NCI-H2227 (cell line): Measurements from ENCODE around the gene GPN1.
"Not testable (repeated sequence)": the region's sequence is repeated elsewhere in the genome, so short reads cannot be mapped to it uniquely, and the experiment has no call there.

ENCODE experiments used
- DNase-seq: peaks from one replicate; lab custom pipeline; 2025; ENCODE audit not compliant: unreplicated experiment; lab: John Stamatoyannopoulos, UW

Gene GPN1

DNA sequence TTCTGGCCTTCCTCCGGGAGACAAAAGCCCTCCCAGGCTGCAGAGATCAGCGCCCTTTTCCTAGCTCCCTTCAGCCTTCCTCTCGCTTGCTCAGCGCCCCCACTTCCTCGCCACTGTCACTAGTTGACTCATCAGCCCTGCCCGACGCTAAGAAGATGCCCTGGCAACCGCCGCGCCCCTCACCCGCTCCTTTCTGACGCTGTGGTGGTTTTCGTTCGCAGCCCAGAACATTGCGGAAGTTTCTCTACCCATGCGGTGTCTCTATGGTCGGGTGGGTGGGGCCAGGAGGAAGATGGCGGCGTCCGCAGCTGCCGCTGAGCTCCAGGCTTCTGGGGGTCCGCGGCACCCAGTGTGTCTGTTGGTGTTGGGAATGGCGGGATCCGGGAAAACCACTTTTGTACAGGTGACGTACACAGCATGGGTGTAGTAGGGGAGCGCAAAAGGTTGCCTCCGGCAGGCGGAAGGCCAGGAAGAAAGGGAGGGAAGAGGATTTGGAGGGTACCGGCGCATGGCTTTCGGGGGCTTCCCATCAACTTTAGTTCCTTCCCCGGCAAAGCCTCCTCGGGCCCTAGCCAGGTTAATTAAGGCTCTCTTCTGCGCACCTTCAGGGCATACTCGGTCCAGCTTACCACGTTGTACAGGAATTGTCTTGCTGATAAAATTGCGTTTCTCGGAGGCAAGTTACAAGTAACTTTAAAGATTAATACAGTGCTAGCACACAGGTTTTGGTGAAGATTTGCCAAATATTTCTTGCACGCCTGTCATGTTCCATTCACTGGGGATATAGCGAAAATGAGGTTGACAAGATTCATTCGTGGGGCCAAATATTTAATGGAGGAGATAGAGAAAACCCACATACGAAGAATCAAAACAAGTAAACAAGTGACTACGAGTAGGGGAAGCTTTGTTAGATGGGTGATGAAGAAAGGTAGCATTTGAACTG lies at the start of gene GPN1, which contains the start of gene CCDC121:
TSS of gene GPN1 (plus strand) at position 284 of the 943 bp plus-strand sequence. CDS start at position 293, 9 bp downstream.
TSS of gene CCDC121 (minus strand) at position 246 of the 943 bp plus-strand sequence. CDS start 1,213 bp downstream, outside the sequence.
- DNase-seq: peak; percentile 91

DNA sequence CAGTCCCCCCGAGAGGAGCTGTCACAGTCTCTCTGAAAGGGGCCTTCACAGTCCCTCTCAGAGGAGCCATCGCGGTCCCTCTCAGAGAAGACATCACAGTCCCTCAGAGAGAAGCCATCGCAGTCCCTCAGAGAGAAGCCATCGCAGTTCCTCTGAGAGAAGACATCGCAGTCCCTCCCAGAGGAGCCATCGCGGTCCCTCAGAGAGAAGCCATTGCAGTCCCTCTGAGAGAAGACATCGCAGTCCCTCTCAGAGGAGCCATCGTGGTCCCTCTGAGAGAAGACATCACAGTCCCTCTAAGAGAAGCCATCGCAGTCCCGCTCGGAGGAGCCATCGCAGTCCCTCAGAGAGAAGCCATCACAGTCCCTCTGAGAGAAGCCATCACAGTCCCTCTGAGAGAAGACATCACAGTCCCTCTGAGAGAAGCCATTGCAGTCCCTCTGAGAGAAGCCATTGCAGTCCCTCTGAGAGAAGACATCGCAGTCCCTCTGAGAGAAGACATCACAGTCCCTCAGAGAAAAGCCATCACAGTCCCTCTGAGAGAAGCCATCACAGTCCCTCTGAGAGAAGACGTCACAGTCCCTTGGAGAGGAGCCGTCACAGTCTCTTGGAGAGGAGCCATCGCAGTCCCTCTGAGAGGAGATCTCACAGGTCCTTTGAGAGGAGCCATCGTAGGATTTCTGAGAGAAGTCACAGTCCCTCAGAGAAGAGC lies 47.3 kb upstream of the GPN1 start:
- no peak for DNase-seq

DNA sequence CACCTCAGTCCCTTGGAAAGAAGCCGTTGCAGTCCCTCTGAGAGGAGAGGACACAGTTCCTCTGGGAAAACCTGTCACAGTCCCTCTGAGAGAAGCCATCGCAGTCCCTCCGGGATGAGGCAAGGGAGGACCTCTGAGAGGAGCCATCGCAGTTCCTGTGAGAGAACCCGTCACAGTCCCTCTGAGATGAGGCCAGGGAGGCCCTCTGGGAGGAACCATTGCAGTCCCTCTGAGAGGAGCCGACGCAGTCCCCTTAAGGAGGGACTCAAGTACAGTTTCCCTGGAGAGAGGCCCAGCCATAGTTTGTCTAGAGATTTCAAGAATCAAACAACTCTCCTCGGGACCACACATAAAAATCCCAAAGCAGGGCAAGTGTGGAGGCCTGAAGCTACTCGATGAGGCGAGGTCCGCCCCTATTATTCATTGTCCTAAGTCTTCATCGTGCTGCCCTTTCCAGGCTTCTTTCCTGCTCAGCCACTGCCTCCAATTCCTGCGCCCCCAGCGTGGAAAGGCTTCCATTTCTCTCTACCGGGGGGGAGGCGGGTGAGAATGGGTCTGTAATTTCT lies 46.6 kb upstream of the GPN1 start:
- no peak for DNase-seq

DNA sequence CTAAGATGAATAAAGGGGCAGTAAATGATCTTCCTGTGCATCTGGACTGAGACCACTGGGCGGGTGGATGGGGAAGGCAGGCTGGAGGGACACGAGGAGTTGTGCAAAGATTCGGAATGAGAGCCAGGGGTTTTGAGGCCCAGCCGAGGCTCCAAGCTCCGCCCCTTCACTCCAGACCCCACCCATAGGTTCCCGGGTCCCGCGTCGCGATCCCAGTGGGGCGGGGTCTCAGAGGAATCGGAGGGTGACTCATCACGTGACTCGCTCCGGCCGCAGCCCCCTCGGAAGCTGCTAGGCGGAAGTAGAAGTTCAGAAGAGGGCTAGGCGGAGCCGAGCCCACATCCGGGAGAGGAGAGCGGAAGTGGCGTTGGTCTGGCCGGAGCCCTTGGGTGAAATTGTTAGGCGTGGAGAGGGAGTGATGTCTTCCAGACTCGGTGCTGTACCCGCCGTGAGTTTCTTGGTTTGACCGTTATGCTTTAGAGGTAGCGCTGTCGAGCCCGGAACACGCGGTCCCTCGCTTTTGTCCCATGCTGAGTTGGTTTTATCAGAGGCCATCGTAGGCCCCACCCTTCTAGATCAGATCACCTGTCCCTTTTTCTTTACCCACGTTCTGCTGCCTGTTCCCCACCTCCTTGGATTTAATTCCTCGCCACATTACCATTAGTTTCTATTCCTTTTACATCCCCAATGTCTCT lies 46.0 kb upstream of the GPN1 start, which contains the start of gene ZNF512:
TSS of gene ZNF512 (plus strand) at position 348 of the 695 bp plus-strand sequence. CDS start at position 419, 71 bp downstream.
- peak; percentile 99 for DNase-seq

DNA sequence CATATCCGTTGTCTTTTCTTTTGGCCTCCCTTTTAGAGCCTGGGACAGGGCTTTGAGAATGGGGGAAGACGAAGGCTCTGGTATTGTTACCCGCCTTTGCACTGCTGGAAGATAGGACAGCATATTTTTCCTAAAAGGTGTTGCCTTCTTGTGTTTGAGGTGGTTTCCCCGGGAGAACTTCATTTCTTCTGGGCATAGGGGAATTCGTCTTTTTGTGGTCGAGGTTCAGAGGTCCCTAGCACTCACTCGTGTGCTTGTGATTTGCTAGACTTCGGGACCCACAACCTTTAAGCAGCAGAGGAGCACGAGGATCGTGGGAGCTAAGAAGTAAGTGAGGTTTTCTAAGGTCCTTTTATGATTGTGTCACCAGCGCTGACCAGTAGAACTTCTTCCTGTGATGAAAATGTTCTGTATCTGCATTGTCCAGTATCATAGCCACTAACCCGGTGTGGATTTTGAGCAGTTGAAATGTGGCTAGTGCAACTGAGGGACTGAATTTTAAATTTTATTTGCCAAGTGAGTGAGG lies 45.4 kb upstream of the GPN1 start:
- DNase-seq: no peak

DNA sequence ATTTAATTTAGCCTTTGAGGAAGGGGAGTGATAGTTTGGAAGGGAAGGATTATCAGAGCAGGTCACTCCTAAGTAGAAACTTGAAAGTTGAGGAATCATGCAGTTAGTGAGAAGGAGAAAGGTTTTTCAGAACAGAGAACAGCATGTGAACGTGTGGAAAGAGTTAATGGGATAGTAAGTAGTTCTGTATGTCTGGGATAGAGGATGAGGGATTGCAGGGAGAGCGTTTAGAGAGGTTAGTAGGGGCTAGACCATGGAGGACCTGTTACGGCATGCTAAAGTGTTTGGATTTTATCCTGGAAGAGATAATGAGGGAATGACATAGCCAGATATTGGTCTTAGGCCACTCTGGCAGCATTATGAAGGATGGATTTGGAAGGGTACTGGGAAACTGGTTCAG lies 44.3 kb upstream of the GPN1 start:
- no peak for DNase-seq

DNA sequence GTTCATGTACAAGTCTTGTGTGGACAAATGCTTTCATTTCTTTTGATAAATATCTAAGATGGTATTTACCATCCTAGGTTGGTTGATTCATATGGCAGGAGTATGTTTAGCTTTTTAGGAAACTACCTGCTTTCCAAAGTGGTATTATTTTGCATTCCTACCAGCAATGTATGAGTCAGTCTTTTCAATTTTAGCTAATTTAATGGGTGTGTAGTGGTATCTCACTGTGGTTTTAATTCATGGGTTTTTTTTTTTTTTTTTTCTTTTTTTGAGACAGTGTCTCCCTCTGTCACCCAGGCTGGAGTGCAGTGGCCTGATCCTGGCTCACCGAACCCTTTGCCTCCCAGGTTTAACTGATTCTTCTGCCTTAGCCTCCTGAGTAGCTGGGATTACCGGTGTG lies 41.8 kb upstream of the GPN1 start:
- DNase-seq: no peak

DNA sequence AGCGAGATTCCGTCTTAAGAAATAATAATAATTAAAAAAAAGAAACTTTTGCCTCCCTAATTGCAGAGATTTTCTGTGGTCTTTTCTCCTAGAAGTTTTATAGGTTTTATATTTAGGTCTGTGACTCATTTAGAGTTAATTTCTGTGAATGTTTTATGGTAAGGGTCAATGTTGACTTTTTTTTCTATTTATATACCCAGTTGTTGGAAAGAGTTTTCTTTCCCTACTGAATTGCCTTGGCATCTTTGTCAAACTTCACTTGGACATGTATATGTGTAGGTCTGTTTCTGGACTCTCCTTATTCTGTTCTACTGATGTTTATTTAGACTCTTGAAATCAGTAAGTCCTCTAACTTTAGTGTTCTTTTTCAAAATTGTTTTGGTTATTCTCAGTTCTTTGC lies 40.5 kb upstream of the GPN1 start:
- DNase-seq: no peak

DNA sequence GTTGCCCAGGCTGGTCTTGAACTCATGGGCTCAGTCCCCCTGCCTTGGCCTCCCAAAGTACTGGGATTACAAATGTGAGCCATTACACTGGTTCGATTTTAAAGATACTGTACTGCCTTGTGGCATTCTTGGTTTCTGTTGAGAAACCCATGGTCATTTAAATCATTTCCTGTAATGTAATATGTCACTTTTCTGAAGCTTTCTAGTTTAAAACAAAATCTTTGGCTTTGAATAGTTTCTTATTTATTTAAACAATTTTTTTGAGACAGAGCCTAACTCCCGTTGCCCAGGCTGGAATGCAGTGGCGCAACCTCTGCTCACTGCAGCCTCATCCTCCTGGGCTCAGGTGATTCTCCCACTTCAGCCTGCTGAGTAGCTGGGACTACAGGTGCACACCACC lies 37.1 kb upstream of the GPN1 start:
- no peak for DNase-seq

DNA sequence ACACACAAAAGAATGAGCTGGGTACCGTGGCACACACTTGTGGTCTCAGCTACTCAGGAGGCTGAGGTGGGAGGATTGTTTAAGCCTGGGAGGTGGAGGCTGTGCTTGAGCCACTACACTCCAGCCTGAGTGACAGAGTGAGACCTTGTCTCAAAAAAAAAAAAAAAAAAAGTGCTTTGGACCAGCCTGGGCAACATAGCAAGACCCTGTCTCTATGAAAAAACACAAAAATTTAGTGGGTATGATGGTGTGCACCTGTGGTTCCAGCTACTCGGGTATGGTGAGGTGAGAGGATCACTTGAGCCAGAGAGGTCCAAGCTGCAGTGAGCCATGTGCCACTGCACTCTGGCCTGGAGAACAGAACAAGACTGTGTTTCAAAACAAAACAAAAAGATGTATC lies 35.6 kb upstream of the GPN1 start:
- no peak for DNase-seq

DNA sequence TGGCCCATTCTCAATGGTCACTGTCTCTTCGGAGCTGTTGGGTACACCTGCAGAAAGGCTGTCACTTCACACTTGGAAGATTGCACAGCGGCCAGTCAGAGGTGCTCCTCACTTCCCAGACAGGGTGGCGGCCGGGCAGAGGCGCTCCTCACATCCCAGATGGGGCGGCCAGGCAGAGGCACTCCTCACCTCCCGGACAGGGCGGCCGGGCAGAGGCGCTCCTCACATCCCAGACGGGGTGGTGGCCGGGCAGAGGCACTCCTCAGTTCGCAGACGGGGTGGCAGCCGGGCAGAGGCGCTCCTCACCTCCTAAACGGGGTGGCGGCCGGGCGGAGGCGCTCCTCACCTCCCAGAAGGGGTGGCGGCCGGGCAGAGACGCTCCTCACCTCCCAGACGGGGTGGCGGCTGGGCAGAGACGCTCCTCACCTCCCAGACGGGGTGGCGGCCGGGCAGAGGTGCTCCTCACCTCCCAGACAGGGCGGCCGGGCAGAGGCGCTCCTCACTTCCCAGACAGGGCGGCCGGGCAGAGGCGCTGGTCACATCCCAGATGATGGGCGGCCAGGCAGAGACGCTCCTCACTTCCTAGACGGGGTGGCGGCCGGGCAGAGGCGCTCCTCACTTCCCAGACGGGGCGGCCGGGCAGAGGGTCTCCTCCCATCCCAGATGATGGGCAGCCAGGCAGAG lies 34.7 kb upstream of the GPN1 start:
- not testable (repeated sequence) for DNase-seq

DNA sequence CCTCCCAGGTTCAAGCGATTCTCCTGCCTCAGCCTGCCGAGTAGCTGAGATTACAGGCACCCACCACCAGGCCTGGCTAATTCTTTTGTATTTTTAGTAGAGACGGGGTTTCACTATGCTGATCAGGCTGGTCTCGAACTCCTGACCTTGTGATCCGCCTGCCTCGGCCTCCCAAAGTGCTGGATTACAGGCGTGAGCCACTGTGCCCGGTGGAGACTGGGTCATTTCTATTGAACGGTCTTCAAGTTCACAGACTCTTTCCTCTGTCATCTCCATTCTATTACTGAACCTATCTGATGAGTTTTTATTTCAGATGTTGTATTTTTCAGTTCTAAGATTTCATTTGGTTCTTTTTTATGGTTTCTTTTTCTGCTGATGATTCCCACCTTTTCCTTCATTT lies 33.4 kb upstream of the GPN1 start:
- not testable (repeated sequence) for DNase-seq

DNA sequence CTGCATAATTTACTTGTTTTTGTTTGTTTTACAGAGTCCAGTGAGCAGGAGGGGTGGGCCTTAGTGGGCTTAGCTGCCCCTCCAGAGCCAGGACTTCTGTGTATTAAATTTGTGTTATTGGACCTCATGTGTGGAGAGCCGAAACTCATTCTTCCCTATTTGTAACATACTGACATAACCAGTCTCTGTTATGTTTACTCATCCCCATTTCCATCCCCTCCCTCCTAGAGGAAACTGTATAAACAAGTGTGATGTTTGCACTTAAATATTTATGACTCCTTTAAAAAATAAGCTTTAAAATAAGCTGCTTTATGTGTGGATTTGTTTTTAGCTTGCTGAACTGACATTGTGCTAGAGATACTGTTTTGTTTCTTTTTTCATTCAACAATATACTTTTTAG lies 32.2 kb upstream of the GPN1 start:
- DNase-seq: no peak

DNA sequence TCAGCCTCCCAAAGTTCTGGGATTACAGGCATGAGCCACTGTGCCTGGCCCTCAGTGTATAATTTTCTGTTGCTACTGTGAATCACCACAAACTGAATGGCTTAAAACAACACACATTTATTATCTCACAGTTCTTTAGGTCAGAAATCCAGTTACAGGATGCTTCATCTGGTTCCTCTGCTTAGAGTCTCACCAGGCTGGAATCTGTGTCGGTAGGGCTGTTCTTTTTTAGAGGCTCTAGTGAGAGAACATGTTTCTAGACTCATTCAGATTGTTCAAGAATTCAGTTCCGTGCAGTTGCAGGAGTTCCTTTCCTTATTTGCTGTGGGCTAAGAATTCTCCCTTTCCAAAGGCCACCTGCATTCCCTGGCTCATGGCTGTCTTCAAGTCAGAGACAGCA lies 22.2 kb upstream of the GPN1 start:
- no peak for DNase-seq

DNA sequence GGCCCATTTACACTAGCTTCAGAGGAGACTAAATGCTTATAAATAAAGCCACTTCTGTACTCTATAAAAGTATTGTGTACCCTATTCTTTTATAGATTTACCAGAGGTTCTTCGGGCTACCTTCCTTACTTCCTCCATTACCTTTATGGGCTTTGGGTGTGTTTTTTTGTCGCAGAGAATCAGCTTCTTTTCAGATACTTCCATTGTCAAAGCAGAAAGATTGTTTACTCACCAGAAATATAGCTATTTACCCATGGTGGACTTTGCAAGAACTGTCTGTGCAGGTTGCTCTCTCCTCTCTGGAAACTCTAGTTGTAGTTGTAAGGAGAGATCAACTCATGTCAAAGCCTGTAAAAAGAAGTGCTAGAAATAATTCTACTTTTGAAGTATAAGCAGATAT lies 14.9 kb upstream of the GPN1 start:
- DNase-seq: no peak

DNA sequence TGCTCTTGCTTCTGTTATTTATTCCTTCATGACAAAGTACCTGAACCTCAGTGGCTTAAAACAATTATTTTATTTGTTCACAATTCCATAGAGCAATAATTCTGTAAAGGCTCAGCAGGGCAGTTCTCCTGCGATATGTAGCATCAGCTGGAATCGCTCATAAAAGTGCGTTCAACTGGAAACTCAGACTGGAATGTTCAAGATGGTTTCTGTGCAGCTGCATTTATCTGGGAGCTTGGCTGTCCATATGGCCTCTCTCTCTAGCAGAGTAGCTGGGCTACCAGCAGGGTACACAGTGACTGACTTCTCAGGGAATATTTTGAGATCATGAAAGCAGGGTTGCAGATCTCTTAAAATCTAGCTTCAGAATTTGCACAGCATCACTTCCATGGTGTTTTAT lies 13.5 kb upstream of the GPN1 start:
- DNase-seq: no peak

DNA sequence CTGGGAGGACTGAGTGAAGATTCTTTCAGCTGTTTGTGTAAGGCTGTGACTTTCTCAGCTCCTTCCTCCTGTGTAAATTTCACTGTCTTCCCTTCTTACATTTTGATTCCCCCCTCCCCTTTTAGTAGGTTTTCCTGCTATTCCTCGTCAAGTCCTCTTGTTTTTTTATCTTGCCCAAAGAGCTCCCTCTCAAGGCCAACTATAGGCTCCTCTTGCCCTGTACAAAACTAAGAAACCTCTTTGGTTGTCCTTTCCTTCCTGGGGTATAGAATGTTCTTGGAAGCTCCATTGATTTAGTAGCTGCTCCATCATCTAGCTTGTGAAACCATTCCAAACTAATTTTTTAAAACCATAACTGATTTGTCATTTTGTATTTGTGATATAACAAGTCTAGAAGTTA lies 7.3 kb upstream of the GPN1 start:
- no peak for DNase-seq

DNA sequence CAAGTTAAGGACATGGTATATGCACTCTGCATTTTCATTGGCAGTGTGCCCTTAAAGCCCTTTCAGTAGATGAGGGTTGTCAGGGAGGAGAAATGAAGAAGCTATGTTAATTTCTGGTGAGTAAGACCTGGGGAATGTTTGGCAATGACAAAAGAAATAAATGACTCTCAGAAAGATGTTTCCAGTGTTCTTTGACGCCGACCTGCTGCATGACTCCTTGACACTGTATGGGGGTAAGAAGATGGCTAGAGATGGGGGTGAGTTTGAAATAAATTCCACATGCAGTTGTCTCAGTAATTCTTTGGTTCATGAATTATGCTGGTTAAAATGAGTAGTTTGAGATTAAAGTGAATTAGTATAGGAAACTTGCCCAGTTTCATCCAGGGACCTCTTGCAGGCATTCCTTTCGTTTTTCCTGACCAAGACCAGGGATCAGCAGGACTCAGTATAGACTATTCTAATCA lies 5.9 kb upstream of the GPN1 start:
- DNase-seq: no peak

DNA sequence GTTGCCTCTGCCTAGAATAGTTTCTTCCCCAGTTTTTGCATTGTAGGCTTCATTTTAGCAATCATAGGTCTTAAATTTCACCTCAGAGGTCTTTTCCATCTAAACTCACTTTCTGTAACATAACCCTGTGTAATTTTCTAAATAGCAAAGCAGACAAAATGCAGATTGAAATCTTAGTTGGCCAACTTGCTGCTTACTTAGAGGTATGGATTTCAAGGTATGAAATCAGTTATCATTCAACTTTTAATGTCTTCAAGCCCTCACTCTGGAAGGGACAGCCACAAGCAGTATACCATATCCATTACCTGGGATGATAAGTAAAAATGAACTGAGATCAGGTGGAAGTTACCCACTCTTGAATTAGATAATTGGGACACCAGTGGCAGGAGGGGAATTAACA lies 3.9 kb upstream of the GPN1 start:
- DNase-seq: no peak

DNA sequence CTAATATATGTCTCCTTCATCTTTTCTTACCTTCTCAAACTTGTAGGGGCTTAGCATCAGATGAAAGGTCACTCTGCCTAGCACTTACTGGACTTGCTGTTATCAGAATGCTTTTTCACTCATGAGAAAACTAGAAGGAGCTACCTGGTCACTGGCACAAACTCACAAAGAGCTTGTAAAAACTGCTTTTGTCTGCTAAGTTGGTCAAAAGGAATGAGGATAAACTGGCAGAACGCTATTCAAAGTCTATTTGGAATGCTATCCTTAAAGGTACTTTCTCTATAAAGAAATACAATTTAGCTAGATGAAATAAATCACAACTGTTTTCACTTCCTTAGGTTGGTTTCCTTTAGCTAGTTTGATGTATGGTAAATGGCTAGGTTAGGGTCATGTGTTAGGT lies 2.5 kb upstream of the GPN1 start:
- not testable (repeated sequence) for DNase-seq
